Heart left ventricle (tissue), 16 donors: ENCODE data around the gene ATF7IP. TPM values are rescaled to one million over a fixed set of nuclear protein-coding genes. Genes with fewer than 3 reads are reported as not detected.
"Not testable (repeated sequence)": the region's sequence is repeated elsewhere in the genome, so short reads cannot be mapped to it uniquely, and the experiment has no call there.

Experiments
- ATAC-seq, 4 donors: fragments of 200-7000 bp; cut with Tn5 transposase; one replicate each; pipeline ENCODE4 v1.9.1; 2020 to 2022; ENCODE audit warnings: moderate library complexity in 4 of 4, mild to moderate bottlenecking in 3 of 4, moderate number of reproducible peaks in 1 of 4
- DNase-seq, 5 donors: peaks; one replicate each; pipeline ENCODE4 v3.0.0-alpha.2; 2020
- H3K27ac ChIP-seq, 12 donors: fragments of 200-600 bp; sonication (generic) in 4 of 12; one replicate each; pipeline versions ENCODE4 v1.5.0 to v1.8.0; 2016 to 2022; ENCODE audit warnings: mild to moderate bottlenecking in 2 of 12
- H3K27me3 ChIP-seq, 9 donors: fragments of 200-600 bp; sonication (generic) in 2 of 9; one replicate each; pipeline versions ENCODE4 v1.5.1 to v1.8.0; 2016 to 2022; ENCODE audit warnings: mild to moderate bottlenecking in 3 of 9
- H3K36me3 ChIP-seq, 9 donors: fragments of 200-600 bp; sonication (generic) in 2 of 9; one replicate each; pipeline versions ENCODE4 v1.5.0 to v1.8.0; 2018 to 2022; ENCODE audit warnings: mild to moderate bottlenecking in 2 of 9
- H3K4me1 ChIP-seq, 12 donors: fragments of 200-600 bp; sonication (generic) in 4 of 12; one replicate each; pipeline versions ENCODE4 v1.5.0 to v1.8.0; 2016 to 2022; ENCODE audit warnings: mild to moderate bottlenecking in 3 of 12
- H3K4me3 ChIP-seq, 12 donors: fragments of 200-600 bp; sonication (generic) in 4 of 12; one replicate each; pipeline versions ENCODE4 v1.5.0 to v1.8.0; 2017 to 2022; ENCODE audit warnings: mild to moderate bottlenecking in 9 of 12, moderate library complexity in 4 of 12
- H3K9me3 ChIP-seq, 12 donors: fragments of 200-600 bp; sonication (generic) in 4 of 12; one replicate each; pipeline versions ENCODE4 v1.5.0 to v1.8.0; 2016 to 2022; ENCODE audit warnings: mild to moderate bottlenecking in 1 of 12
- POLR2A ChIP-seq, 2 donors: fragments of 450-650 bp; IDR thresholded peaks; one replicate each; pipeline ENCODE4 v1.6.1; 2017; ENCODE audit warnings: antibody characterized with exemption in 2 of 2, mild to moderate bottlenecking in 2 of 2, moderate library complexity in 2 of 2
- WGBS, 4 donors: extraction: QIAGEN DNeasy Blood & Tissue Kit in 2 of 4; methylation state at CpG; one replicate each; pipeline versions ENCODE4 v1.1.5 to v1.1.7; 2013 to 2018; 5-methylcytosine and 5-hydroxymethylcytosine counted together
- intact Hi-C, 10 donors: fragments of 100-400 bp; cut with DNase I; formaldehyde crosslinking; loops; one replicate each; pipeline versions ENCODE4 v1.11.1 to v1.14.2; 2022
- polyA plus RNA-seq, 2 donors: library from polyadenylated mRNA; stranded (reverse); fragments of 200-250 nt; gene quantifications; one replicate each; pipeline ENCODE4 v1.2.3, GENCODE V29; 2013
- total RNA-seq, 9 donors: library from RNA; depleted of rRNA in 2 of 9; stranded (reverse); fragments of >200 nt in 2 of 9; fragmentation: NEBNext Ultra II Directional in 3 of 9; extraction: Animal tissue kit (Norgen Biotek cat#: 25700) in 3 of 9; gene quantifications; one replicate each; pipeline versions ENCODE4 v1.1.0 to v1.2.4, GENCODE V29; 2016 to 2023
- TF ChIP-seq, protein P1 (sequence below), 12 donors: fragments of 200-600 bp; sonication (generic) in 4 of 12; IDR thresholded peaks; one replicate each; pipeline versions ENCODE4 v1.5.0 to v1.8.0; 2018 to 2022; ENCODE audit warnings: antibody characterized with exemption in 12 of 12, mild to moderate bottlenecking in 5 of 12
- donor health status: ischemic (EF 13 %, LVEDD 7.1; RV severe dilation, severe dysfunction).
- donor health status: healthy with polysubstance abuse.
- donor health status: DM: no; HTN: yes; CAD: no.
- donor health status: DM: no; HTN: no; CAD: no.
- donor health status: ischemic (EF 25% LVEDD 6.9; RV normal size, moderate dysfunction).
- donor health status: ischemic (EF 25% LVEDD 5.7; RV mildly dilated, moderate dysfunction).
- donor health status: healthy.
- donor health status: DM: yes; HTN: yes; CAD: no.
- donor health status: ischemic (EF 35%, LVEDD 5.7; RV mildly dilated, moderate dysfunction).
- donor health status: nonischemic (EF 11% LVEDD 7.7; RV severe dilation, severe dysfunction).
- donor health status: DM: yes; HTN: yes; CAD: no.
- donor health status: PGD.
- donor health status: ischemic (EF 29% LVEDD 5.4; RV normal size, mild dysfunction).
- donor health status: nonischemic (EF 23%, LVEDD 6.1; RV moderate dilation, normal function).

The ATF7IP gene
- total and polyA plus RNA-seq, 11 donors = 7.7 to 82.4 (median 55.0) TPM

DNA sequence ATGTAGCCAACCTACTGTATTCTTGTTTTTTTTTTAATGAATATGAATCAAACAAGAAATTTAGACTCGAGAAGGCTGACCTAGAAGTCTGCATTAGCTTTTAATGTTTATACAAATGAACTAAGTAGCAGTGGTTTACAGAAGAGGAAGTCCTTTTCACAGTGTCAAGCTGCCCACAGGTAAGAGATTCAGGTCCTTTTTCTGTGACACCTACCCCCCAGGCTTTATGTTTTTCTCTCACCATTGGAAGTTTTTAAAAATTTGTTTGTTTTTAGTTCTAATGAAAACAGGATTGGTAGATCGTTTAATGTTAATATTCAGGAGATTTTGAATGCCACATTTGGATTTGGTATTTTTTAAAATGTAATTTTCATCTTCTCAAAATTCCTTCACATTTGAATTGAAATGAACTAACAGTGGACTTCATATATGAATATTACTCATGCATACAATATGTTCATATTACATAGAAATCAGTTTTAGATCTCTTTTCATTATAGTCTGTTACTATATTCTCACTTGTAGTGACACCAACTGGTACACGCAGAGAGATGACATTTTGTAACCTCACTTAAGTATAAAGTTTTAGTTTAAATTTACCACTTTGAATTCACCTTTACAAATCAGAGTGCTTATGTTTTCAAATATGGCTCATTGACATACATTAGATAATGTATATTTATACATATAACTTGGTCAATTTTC lies 29.7 kb downstream of the ATF7IP start:
- Histone ChIP-seq H3K4me3 (peak overlapping the region in 9 of 12 donors; percentile 3 to 39 (median 24)), H3K4me1 (peaks cover 0 to 77% (median 31%) of the 10 kb centered on the region in 12 donors), H3K9me3 (peaks cover 0 to 37% (median 15%) of the 10 kb centered on the region in 12 donors), H3K27me3 (no peaks in the 10 kb centered on the region), H3K27ac (peak overlapping the region in 11 of 12 donors; percentile 13 to 78 (median 61)), H3K36me3 (peaks cover 0 to 5% (median 0%) of the 10 kb centered on the region in 9 donors)
- TF ChIP-seq, protein P1, sequence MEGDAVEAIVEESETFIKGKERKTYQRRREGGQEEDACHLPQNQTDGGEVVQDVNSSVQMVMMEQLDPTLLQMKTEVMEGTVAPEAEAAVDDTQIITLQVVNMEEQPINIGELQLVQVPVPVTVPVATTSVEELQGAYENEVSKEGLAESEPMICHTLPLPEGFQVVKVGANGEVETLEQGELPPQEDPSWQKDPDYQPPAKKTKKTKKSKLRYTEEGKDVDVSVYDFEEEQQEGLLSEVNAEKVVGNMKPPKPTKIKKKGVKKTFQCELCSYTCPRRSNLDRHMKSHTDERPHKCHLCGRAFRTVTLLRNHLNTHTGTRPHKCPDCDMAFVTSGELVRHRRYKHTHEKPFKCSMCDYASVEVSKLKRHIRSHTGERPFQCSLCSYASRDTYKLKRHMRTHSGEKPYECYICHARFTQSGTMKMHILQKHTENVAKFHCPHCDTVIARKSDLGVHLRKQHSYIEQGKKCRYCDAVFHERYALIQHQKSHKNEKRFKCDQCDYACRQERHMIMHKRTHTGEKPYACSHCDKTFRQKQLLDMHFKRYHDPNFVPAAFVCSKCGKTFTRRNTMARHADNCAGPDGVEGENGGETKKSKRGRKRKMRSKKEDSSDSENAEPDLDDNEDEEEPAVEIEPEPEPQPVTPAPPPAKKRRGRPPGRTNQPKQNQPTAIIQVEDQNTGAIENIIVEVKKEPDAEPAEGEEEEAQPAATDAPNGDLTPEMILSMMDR (IDR thresholded peaks at IDR 0.05) = no peak
- TF ChIP-seq POLR2A (IDR thresholded peaks at IDR 0.05) = no peak
- DNase-seq = no peak
- WGBS, 4 donors = 28 to 35% (median 34%) methylated on average over 3 of the region's 3 CpGs
- intact Hi-C loops = no loop called here
- ATAC-seq = peak in 3 of 4 donors; percentile 17 to 36 (median 28)

DNA sequence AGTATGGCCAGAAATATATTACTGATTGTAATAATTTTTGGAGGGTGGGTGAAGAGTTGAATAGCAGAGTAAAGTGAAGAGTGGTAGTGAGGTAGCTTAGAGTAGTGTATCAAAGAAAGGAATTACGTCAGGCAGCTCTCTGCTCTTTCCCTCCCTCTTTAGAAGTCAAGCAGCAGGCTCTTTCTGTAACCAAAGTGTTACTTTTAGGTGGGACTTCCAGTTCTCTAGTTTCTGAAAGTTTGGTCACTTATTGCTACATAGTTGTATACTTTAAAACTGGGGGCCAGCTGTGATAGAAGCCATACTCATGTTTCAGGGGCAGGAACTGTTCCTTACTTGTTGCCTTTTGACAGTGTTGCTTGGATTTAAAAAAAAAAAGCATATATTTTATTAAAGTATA lies 30.6 kb downstream of the ATF7IP start:
- Histone ChIP-seq H3K27ac (peak overlapping the region in 9 of 12 donors; percentile 46 to 78 (median 66)), H3K36me3 (peaks cover 0 to 5% (median 0%) of the 10 kb centered on the region in 9 donors), H3K27me3 (no peaks in the 10 kb centered on the region), H3K9me3 (peaks cover 0 to 45% (median 15%) of the 10 kb centered on the region in 12 donors), H3K4me3 (no peak overlapping the region), H3K4me1 (peaks cover 0 to 76% (median 25%) of the 10 kb centered on the region in 12 donors)
- TF ChIP-seq, protein P1 (IDR thresholded peaks at IDR 0.05) = no peak
- TF ChIP-seq POLR2A (IDR thresholded peaks at IDR 0.05) = no peak
- WGBS, 4 donors = 38 to 57% (median 43%) methylated on average over 1 of the region's 1 CpG
- ATAC-seq = peak in 3 of 4 donors; percentile 67 to 77 (median 74)
- intact Hi-C loops = no loop called here
- DNase-seq = no peak

DNA sequence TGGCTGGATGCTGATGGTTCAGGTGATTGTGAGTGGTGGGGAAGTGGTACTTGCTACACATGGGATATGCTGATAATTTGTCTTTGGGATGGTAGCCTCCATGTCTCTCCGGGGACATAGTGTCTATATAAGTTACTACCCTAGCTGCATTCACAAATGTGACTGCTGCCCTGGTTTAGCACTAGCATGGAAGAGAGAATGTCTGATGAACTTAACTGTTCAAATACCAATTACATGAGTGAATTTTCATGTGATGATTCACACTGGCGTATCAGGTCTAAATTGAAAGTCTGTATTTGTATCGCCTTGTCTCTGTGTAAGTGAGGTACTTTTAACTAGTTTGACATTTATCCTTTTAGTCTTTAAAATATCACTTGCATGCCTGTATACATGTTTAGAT lies 34.4 kb downstream of the ATF7IP start:
- Histone ChIP-seq H3K27ac (peak overlapping the region in 1 of 12 donors; percentile 28), H3K27me3 (no peaks in the 10 kb centered on the region), H3K36me3 (peaks cover 0 to 5% (median 0%) of the 10 kb centered on the region in 9 donors), H3K9me3 (peaks cover 0 to 49% (median 15%) of the 10 kb centered on the region in 12 donors), H3K4me1 (peaks cover 6 to 63% (median 28%) of the 10 kb centered on the region in 12 donors), H3K4me3 (no peak overlapping the region)
- intact Hi-C loops = loop anchor here in 1 of 10 donors (5.0 kb wide), 1 partner anchor 33 kb away; the partner anchor contains the start of gene ATF7IP
- DNase-seq (no peak), ATAC-seq (no peak)
- 90 to 97% (median 94%) methylated on average over 3 of the region's 3 CpGs for WGBS, 4 donors
- TF ChIP-seq, protein P1 (IDR thresholded peaks at IDR 0.05) = no peak
- TF ChIP-seq POLR2A (IDR thresholded peaks at IDR 0.05) = no peak

DNA sequence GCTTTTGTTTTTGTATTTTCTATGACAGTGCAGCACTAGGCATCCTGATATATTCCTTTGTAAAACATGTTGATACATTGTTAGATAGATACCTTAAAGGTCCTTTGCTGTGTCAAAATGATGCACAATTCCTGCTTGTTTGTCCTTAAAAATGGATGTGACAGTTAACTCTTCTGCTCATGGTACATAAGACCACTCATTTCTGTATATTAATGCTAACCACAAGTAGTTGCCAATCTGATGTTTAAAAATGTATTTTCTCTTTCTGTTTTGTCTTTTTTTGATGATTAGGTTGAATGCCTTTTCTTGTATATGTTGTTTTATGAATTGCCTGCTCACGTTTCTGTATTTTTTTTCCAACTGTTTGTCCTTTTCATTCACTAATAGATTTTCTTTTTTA lies 35.1 kb downstream of the ATF7IP start:
- TF ChIP-seq POLR2A (IDR thresholded peaks at IDR 0.05) = no peak
- TF ChIP-seq, protein P1 (IDR thresholded peaks at IDR 0.05) = no peak
- peaks cover 0 to 5% (median 0%) of the 10 kb centered on the region in 9 donors for H3K36me3 ChIP-seq
- H3K27ac ChIP-seq = peak overlapping the region in 1 of 12 donors; percentile 28
- H3K9me3 ChIP-seq = peaks cover 0 to 52% (median 15%) of the 10 kb centered on the region in 12 donors
- intact Hi-C loops = loop anchor here in 1 of 10 donors (5.0 kb wide), 1 partner anchor 33 kb away; the partner anchor contains the start of gene ATF7IP
- no peak overlapping the region for H3K4me3 ChIP-seq
- H3K27me3 ChIP-seq = no peaks in the 10 kb centered on the region
- ATAC-seq = no peak
- DNase-seq = no peak
- peaks cover 6 to 63% (median 22%) of the 10 kb centered on the region in 12 donors for H3K4me1 ChIP-seq
- WGBS, 4 donors = 89 to 99% (median 95%) methylated on average over 1 of the region's 1 CpG

DNA sequence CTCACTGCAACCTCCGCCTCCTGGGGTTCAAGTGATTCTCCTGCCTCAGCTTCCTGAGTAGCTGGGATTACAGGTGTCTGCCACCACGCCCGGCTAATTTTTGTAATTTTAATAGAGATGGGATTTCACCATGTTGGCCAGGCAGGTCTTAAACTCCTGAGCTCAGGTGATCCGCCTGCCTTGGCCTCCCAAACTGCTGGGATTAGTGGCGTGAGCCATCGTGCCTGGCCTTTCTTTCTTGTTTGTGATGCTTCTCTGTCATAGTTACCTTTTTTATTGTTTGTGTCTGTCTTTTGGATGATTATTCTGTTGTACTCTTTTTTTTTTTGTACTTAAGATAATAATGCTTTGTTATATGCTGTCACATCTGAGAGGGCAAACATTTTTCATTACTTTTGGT lies 35.8 kb downstream of the ATF7IP start:
- Histone ChIP-seq H3K27ac (peak overlapping the region in 1 of 12 donors; percentile 28), H3K9me3 (peaks cover 0 to 52% (median 15%) of the 10 kb centered on the region in 12 donors), H3K4me1 (peaks cover 6 to 58% (median 19%) of the 10 kb centered on the region in 12 donors)
- H3K4me3 ChIP-seq, DNase-seq, H3K27me3 ChIP-seq, ATAC-seq, H3K36me3 ChIP-seq: not testable (repeated sequence)
- 82 to 96% (median 89%) methylated on average over 6 of the region's 6 CpGs for WGBS, 4 donors
- intact Hi-C loops = loop anchor here in 1 of 10 donors (5.0 kb wide), 1 partner anchor 34 kb away; the partner anchor contains the start of gene ATF7IP
